Endothelial cell of umbilical vein (primary cell): ENCODE data around the gene NTRK1.

Source experiments
- EZH2 ChIP-seq: IDR thresholded peaks from 2 replicates; pipeline ENCODE4 v1.6.1; 2012; ENCODE audit warnings: borderline replicate concordance, low read depth, mild to moderate bottlenecking, moderate library complexity, low read length, inconsistent platforms; ENCODE audit not compliant: severe bottlenecking
- FOS ChIP-seq: IDR thresholded peaks from 2 replicates; pipeline ENCODE4 v1.6.1; 2011; ENCODE audit warnings: mild to moderate bottlenecking, low read length, moderate library complexity, borderline replicate concordance; ENCODE audit not compliant: insufficient read depth
- MYC ChIP-seq: IDR thresholded peaks from one replicate; pipeline ENCODE4 v1.6.1; 2011; ENCODE audit warnings: mild to moderate bottlenecking, low read depth, low read length
- POLR2A ChIP-seq: IDR thresholded peaks from 2 replicates; pipeline ENCODE4 v1.6.1; 2012; ENCODE audit warnings: low read depth, mild to moderate bottlenecking, control low read depth, low read length
- POLR2AphosphoS5 ChIP-seq: IDR thresholded peaks from 2 replicates; pipeline ENCODE4 v1.6.1; 2012; ENCODE audit warnings: low read depth, mild to moderate bottlenecking, control low read depth, low read length, moderate library complexity; ENCODE audit not compliant: insufficient read depth
- TF ChIP-seq, protein P1 (sequence below), 2 donors: IDR thresholded peaks; 1 replicate in 1 of 2; 2 replicates in 1 of 2; pipeline ENCODE4 v1.5.1; 2011; ENCODE audit warnings: low read length in 2 of 2, mild to moderate bottlenecking in 2 of 2, moderate library complexity in 2 of 2, control low read depth in 1 of 2, inconsistent platforms in 1 of 2, low read depth in 1 of 2; ENCODE audit not compliant: insufficient read depth in 1 of 2; ENCODE audit errors: extremely low read depth in 1 of 2

DNA sequence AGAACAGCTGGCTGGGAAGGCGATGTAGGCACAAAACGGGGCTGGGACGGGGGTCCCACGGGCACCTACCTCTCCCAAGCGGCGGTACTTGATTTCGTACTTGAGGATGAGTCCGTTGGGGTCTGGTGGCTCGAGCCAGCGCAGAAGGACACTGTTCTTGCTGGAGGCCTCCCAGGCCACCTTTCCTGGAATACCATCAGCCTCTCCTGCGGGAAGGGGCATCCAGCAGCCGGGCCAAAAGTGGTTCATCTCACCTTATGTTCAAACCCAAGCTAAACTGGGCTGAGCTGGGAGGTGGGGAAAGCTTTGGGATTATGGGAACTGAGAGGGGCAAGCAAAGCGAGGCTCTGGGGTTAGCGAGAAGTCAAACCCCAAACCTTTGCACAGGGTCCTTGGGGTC, 16.0 kb upstream of the NTRK1 start:
- TF ChIP-seq, protein P1, sequence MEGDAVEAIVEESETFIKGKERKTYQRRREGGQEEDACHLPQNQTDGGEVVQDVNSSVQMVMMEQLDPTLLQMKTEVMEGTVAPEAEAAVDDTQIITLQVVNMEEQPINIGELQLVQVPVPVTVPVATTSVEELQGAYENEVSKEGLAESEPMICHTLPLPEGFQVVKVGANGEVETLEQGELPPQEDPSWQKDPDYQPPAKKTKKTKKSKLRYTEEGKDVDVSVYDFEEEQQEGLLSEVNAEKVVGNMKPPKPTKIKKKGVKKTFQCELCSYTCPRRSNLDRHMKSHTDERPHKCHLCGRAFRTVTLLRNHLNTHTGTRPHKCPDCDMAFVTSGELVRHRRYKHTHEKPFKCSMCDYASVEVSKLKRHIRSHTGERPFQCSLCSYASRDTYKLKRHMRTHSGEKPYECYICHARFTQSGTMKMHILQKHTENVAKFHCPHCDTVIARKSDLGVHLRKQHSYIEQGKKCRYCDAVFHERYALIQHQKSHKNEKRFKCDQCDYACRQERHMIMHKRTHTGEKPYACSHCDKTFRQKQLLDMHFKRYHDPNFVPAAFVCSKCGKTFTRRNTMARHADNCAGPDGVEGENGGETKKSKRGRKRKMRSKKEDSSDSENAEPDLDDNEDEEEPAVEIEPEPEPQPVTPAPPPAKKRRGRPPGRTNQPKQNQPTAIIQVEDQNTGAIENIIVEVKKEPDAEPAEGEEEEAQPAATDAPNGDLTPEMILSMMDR (IDR thresholded peaks at IDR 0.05; ENCODE audit: extremely low read depth in 1 of 2, insufficient read depth in 1 of 2, low read depth in 1 of 2, low read length in 2 of 2) = no peak
- TF ChIP-seq EZH2 (no peak), POLR2A (no peak), POLR2AphosphoS5 (no peak), MYC (no peak), FOS (no peak)
